Subcutaneous abdominal adipose tissue (tissue), 5 donors: ENCODE data around the gene PBX1.

Experiments
- H3K27ac ChIP-seq: one replicate; pipeline ENCODE4 v1.7.0; 2013; ENCODE audit warnings: low read depth, mild to moderate bottlenecking, inconsistent platforms, low read length, moderate library complexity
- H3K27me3 ChIP-seq, 5 donors: one replicate each; pipeline ENCODE4 v1.7.0; 2013; ENCODE audit warnings: low read length in 5 of 5, inconsistent platforms in 1 of 5; ENCODE audit not compliant: control insufficient read depth in 5 of 5, insufficient read depth in 4 of 5
- H3K36me3 ChIP-seq, 5 donors: one replicate each; pipeline ENCODE4 v1.7.0; 2013; ENCODE audit warnings: low read length in 5 of 5; ENCODE audit not compliant: control insufficient read depth in 5 of 5, insufficient read depth in 5 of 5
- H3K4me1 ChIP-seq, 5 donors: one replicate each; pipeline ENCODE4 v1.7.0; 2013; ENCODE audit warnings: low read length in 5 of 5, mild to moderate bottlenecking in 3 of 5, moderate library complexity in 1 of 5; ENCODE audit not compliant: control insufficient read depth in 5 of 5, insufficient read depth in 5 of 5
- H3K4me3 ChIP-seq, 5 donors: one replicate each; pipeline ENCODE4 v1.7.0; 2013; ENCODE audit warnings: low read length in 5 of 5, low read depth in 1 of 5
- H3K9ac ChIP-seq, 5 donors: one replicate each; pipeline ENCODE4 v1.7.0; 2013; ENCODE audit warnings: low read length in 5 of 5, mild to moderate bottlenecking in 4 of 5, moderate library complexity in 3 of 5
- H3K9me3 ChIP-seq, 5 donors: one replicate each; pipeline ENCODE4 v1.7.0; 2013; ENCODE audit warnings: low read length in 5 of 5; ENCODE audit not compliant: control insufficient read depth in 5 of 5
- donor health status: healthy.
- donor health status: healthy.
- donor health status: healthy.
- donor health status: healthy.
- donor health status: healthy.

The PBX1 gene

DNA sequence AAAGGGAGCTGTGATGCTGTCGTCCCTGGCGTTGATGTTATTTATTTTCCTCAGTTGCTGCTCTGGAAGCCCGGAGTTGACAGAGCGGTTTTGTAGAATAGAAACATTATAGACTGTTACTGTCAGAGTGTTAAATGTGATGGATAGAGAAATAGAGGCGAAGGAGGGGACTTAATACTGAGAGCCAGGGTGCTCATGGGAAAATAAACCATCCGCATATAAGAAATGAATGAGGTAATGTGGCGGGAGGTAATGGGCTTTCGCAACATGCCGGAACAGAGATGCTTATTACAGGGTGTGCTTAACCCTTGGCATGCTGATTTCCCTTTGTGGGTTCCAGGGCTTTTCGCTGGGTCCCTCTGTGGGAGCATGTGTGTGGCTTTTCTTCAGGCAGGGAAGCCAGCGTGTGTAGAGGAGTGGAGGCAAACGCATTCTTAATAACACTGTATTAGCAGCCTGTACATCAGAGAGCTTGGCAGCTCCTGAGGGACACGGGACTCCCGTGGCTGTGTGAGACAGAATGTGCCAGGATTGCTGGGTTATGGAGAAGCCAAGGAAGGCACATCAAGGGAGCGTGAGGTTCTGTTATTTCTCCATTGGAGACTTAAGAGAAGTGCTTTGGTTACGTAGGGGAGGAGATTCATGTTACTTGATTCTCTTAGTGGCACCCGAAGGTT lies 141.0 kb downstream of the PBX1 start:
- Histone ChIP-seq H3K9ac (no peak overlapping the region), H3K36me3 (no peaks in the 10 kb centered on the region), H3K27me3 (no peaks in the 10 kb centered on the region), H3K9me3 (no peaks in the 10 kb centered on the region), H3K4me3 (no peak overlapping the region), H3K4me1 (peaks cover 0 to 10% (median 9%) of the 10 kb centered on the region in 5 donors), H3K27ac (no peak overlapping the region)

DNA sequence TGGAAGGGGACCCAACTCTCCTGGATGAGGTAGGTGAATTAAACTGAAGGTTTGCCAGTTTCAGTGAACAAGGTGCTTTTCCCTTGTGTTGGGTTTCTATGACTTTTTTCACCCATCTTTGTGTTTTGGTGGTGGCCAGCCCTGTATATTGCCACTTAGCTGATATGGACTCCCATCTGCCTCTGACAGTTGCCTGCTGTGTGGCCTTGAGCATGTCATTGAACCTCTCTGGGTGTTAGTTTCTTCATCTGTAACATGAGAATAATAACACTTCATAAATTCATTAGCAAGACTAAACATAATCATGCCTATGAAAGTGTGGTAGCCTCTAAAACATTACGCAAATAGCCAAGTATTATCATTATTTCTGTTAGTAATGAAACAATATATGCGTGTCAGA lies 141.7 kb downstream of the PBX1 start:
- Histone ChIP-seq H3K9ac (no peak overlapping the region), H3K9me3 (no peaks in the 10 kb centered on the region), H3K4me3 (no peak overlapping the region), H3K36me3 (no peaks in the 10 kb centered on the region), H3K27ac (no peak overlapping the region), H3K4me1 (peaks cover 0 to 10% (median 9%) of the 10 kb centered on the region in 5 donors), H3K27me3 (no peaks in the 10 kb centered on the region)

DNA sequence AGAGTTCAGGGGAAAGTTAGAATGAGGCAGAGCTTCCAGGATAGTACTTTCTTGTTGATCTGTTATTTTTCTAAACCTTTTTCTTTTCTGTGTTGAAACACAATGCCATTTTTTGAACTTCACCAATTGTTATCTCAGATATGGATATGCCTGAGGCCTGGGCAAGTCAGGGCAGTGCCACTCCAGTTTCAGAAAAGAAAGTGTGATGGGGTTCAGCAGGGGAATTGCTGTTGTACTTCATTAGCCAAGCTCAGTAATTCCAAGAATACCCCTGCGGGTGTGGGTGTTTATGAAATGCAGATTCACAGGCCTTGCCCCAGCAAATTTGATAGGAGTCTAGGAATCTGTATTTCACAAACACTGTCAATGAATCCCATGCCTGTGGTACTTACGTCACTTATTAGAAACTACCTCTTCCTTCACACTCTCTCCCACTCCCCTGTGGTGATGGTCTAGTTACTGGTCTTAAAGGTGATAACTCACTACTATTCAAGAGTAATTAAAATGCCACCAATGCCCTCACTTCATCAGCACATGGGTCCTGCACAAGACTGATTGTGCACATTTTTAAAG lies 142.3 kb downstream of the PBX1 start:
- H3K27me3 ChIP-seq = no peaks in the 10 kb centered on the region
- H3K4me3 ChIP-seq = no peak overlapping the region
- no peaks in the 10 kb centered on the region for H3K36me3 ChIP-seq
- no peak overlapping the region for H3K9ac ChIP-seq
- H3K27ac ChIP-seq = no peak overlapping the region
- no peaks in the 10 kb centered on the region for H3K9me3 ChIP-seq
- peaks cover 0 to 10% (median 9%) of the 10 kb centered on the region in 5 donors for H3K4me1 ChIP-seq

DNA sequence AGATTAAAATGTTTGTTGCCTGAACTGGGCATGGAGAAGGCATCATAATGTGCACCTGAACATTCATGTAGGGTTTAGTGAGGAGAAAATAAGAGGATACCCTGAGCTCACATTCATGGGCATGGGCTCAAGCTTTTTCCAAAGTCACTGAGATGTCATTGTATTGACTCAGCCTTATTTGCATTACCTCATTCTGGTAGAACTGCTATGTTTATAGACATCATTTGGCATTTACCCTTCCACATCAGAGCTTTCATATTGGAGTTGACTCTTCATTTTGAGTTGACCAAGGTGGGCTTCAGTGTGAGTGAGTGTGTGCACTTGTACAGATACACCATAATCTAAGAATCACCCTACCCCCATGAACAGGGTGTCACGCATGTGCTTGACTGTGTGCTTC lies 143.2 kb downstream of the PBX1 start:
- Histone ChIP-seq H3K27ac (no peak overlapping the region), H3K9ac (no peak overlapping the region), H3K4me3 (no peak overlapping the region), H3K27me3 (no peaks in the 10 kb centered on the region), H3K9me3 (no peaks in the 10 kb centered on the region), H3K4me1 (peaks cover 3 to 13% (median 11%) of the 10 kb centered on the region in 5 donors), H3K36me3 (no peaks in the 10 kb centered on the region)

DNA sequence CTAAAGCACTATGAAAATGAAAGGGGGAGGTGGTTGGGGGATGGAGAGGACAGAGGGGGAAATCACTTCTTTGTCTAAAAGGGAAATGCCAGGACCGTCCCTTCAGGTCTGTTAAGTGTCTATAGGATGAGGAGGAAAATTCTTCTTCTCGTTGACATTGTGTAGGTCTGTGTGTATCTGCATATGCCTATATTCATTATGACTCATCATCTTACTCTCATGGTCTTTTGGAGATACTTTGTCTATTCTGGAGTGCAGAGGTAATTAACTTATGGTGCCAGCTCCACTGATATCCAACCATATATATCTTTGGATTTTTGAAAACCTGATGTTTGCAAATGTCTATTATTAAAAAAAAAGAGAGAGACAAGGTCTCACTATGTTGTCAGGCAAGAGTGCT lies 143.7 kb downstream of the PBX1 start:
- Histone ChIP-seq H3K9me3 (no peaks in the 10 kb centered on the region), H3K4me1 (peaks cover 7 to 18% (median 15%) of the 10 kb centered on the region in 5 donors), H3K36me3 (no peaks in the 10 kb centered on the region), H3K27me3 (no peaks in the 10 kb centered on the region), H3K27ac (no peak overlapping the region), H3K9ac (no peak overlapping the region), H3K4me3 (no peak overlapping the region)

DNA sequence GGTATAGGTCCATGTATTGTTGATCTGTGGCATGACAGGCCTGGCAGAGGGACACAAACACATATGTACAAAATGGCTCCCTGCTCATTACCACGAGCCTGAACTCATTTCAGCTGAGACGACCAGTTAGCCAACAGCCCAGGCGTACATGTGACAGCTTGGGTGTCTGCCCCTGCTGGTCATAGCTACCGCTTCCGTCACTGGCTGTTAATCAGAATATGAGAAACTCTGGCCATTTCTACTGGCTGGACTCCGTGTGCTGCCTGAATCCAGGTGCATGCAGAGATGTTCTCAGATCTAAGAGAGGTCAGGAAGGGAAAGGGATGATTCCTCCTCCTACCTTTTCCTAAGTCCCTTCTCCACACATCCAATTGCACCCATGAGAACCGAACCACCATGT lies 144.5 kb downstream of the PBX1 start:
- H3K27me3 ChIP-seq = no peaks in the 10 kb centered on the region
- H3K4me1 ChIP-seq = peaks cover 7 to 21% (median 19%) of the 10 kb centered on the region in 5 donors
- no peak overlapping the region for H3K9ac ChIP-seq
- no peaks in the 10 kb centered on the region for H3K36me3 ChIP-seq
- H3K27ac ChIP-seq = no peak overlapping the region
- H3K4me3 ChIP-seq = no peak overlapping the region
- no peaks in the 10 kb centered on the region for H3K9me3 ChIP-seq

DNA sequence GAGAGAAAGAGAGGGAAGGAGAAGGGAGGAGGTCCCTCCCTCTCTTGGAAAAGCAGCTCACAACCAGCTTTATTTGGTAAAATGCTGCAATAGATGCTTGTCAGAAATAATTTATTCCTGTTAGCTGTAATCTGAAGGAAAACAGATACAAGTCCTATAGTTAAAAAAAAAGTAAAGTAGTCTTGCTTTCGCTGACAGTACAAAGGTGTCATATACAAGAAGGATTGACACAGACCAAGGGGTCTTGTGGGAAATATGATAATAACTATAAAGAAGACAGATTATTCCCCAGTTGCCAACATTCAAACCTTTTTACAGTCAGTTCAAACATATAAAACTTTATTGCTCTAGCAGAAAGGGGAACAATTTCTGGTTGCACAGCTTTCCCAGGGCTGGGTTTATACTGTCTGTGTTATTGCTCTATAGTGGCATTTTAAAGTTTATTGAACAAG lies 145.0 kb downstream of the PBX1 start:
- peaks cover 7 to 25% (median 19%) of the 10 kb centered on the region in 5 donors for H3K4me1 ChIP-seq
- no peaks in the 10 kb centered on the region for H3K9me3 ChIP-seq
- H3K4me3 ChIP-seq = no peak overlapping the region
- no peak overlapping the region for H3K27ac ChIP-seq
- no peaks in the 10 kb centered on the region for H3K36me3 ChIP-seq
- H3K9ac ChIP-seq = no peak overlapping the region
- no peaks in the 10 kb centered on the region for H3K27me3 ChIP-seq

DNA sequence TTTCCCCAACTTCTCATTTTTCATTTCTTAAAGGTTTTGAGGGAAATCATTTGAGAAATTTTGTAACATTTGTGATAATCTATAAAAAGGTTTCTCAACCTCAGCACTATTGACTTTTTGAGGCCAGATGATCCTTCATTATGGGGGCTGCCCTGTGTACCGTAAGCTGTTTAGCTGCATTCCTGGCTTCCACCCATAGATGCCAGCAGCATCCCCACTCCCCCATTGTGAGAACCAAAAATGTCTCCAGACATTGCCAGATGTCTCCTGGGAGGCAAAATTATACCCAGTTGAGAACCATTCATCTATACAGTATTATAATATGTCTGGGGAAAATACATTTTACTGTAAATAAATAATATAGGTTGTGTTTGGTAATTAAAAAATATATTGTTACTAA lies 146.0 kb downstream of the PBX1 start:
- H3K4me1 ChIP-seq = peaks cover 7 to 24% (median 18%) of the 10 kb centered on the region in 5 donors
- no peak overlapping the region for H3K27ac ChIP-seq

DNA sequence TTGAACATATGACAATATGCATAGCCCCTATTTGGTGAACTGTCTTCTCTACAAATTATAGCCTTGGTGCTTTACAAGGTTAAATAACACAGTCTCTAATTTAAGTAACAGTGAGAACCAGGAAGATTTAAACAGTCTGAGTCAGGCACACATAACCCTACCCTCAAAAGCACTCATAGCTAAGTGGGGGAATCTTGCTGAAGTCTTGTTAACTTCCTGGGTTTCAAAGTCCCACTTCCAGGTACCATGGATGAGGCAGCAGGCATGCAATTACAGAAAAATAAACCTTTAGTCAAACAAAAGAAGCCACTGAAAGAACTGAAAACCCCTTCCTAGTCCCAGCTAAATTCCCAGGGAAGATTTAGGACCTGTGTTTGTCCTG lies 147.6 kb downstream of the PBX1 start:
- Histone ChIP-seq H3K4me3 (no peak overlapping the region), H3K36me3 (no peaks in the 10 kb centered on the region), H3K27me3 (no peaks in the 10 kb centered on the region), H3K9ac (no peak overlapping the region), H3K4me1 (peaks cover 7 to 18% (median 16%) of the 10 kb centered on the region in 5 donors), H3K27ac (peak overlapping the region; percentile 71), H3K9me3 (no peaks in the 10 kb centered on the region)

More for the DNA sequence above, 146.0 kb downstream of the PBX1 start:
- H3K4me3 ChIP-seq = no peak overlapping the region
- no peak overlapping the region for H3K9ac ChIP-seq
- no peaks in the 10 kb centered on the region for H3K27me3 ChIP-seq
- no peaks in the 10 kb centered on the region for H3K9me3 ChIP-seq
- no peaks in the 10 kb centered on the region for H3K36me3 ChIP-seq

DNA sequence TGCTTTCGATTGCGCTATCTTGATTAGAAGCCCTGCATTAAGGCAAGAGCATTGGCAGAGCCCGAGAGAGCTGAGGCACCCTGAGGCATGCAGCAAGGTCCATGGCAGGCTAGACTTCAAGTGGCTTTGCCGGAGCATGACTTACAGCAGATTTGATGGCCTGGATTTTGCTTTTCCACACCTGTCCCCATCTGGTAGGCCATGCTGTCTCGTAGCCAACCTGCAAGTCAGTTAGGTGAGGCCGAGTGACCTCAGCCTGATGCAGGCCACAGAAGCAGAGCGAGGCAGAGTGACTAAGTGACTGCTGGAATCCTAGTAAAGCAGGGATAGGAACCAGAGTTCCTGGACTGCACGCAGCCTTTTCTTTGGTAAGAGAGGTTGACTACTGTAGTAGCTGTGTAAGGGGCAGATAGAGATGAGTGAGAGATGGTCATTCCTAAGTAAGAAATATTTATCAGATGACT lies 148.9 kb downstream of the PBX1 start:
- Histone ChIP-seq H3K4me3 (no peak overlapping the region), H3K27me3 (no peaks in the 10 kb centered on the region), H3K9me3 (no peaks in the 10 kb centered on the region), H3K36me3 (no peaks in the 10 kb centered on the region), H3K4me1 (peaks cover 9 to 29% (median 24%) of the 10 kb centered on the region in 5 donors), H3K9ac (peak overlapping the region in 1 of 5 donors; percentile 6), H3K27ac (peak overlapping the region; percentile 71)
